H1 (cell line): Measurements from ENCODE around the gene TCAIM. TPM values are rescaled to one million over a fixed set of nuclear protein-coding genes. Genes with fewer than 3 reads are reported as not detected.
A peak's percentile ranks its signal among the peaks of the same experiment; 100 is the strongest.

Experiments used
- CTCF ChIA-PET: fragments of 300-600 bp; sonication (Branson Sonifier 250); formaldehyde crosslinking; loops from one replicate; lab custom pipeline; 2021; ENCODE audit not compliant: partially characterized antibody; lab: Charles Lee
- POLR2A ChIA-PET: fragments of 300-600 bp; sonication (Branson Sonifier 250); formaldehyde crosslinking; loops from one replicate; lab custom pipeline; 2021; ENCODE audit warnings: inconsistent platforms; ENCODE audit not compliant: partially characterized antibody; lab: Charles Lee
- DNase-seq, 2 experiments: peaks; one replicate each; pipeline versions ENCODE4 v3.0.0 to v3.0.0-alpha.2; 2010 to 2022; ENCODE audit warnings: low spot score in 2 of 2, low read depth in 1 of 2, mixed read lengths in 1 of 2
- FAIRE-seq: peaks from 2 replicates; lab custom pipeline; 2011; peaks lifted over from hg19 to GRCh38; lab: Jason Lieb, UNC
- H2AFZ ChIP-seq: 2 replicates; pipeline ENCODE4 v1.8.1; 2012; ENCODE audit warnings: low read length, inconsistent platforms
- H2AK5ac ChIP-seq: 2 replicates; pipeline ENCODE4 v1.6.1; 2013; ENCODE audit warnings: low read depth, low read length
- H2BK120ac ChIP-seq: replicated peaks from 2 replicates; pipeline ENCODE3; 2013; ENCODE audit warnings: low read depth, low read length, inconsistent platforms
- H2BK12ac ChIP-seq: 2 replicates; pipeline ENCODE4 v1.6.1; 2013; ENCODE audit warnings: low read depth, low read length
- H2BK15ac ChIP-seq: 2 replicates; pipeline ENCODE4 v1.6.1; 2013; ENCODE audit warnings: low read length
- H2BK20ac ChIP-seq: 2 replicates; pipeline ENCODE4 v1.6.1; 2013; ENCODE audit warnings: low read length
- H2BK5ac ChIP-seq: 2 replicates; pipeline ENCODE4 v1.6.1; 2013; ENCODE audit warnings: low read depth, low read length
- H3K14ac ChIP-seq: 2 replicates; pipeline ENCODE4 v1.6.1; 2013; ENCODE audit warnings: inconsistent platforms; ENCODE audit not compliant: insufficient read length
- H3K18ac ChIP-seq: 2 replicates; pipeline ENCODE4 v1.6.1; 2013; ENCODE audit warnings: low read length; ENCODE audit errors: extremely low read depth
- H3K23ac ChIP-seq: 2 replicates; pipeline ENCODE4 v1.6.1; 2013; ENCODE audit warnings: inconsistent platforms; ENCODE audit not compliant: insufficient read length
- H3K23me2 ChIP-seq: 2 replicates; pipeline ENCODE4 v1.6.1; 2013; ENCODE audit warnings: low read depth, low read length
- H3K27ac ChIP-seq: 2 replicates; pipeline ENCODE4 v1.6.1; 2011; ENCODE audit warnings: low read depth, low read length, inconsistent platforms
- H3K27me3 ChIP-seq, 4 experiments: replicated peaks in 1 of 4; 1 replicate in 1 of 4; 2 replicates in 3 of 4; pipeline versions ENCODE4 v1.6.1 to v1.8.1; 2011 to 2013; ENCODE audit warnings: low read length in 3 of 4, mild to moderate bottlenecking in 3 of 4, inconsistent platforms in 2 of 4, mixed read lengths in 2 of 4, moderate library complexity in 1 of 4; ENCODE audit not compliant: control insufficient read depth in 3 of 4, insufficient read depth in 3 of 4; ENCODE audit errors: extremely low read depth in 1 of 4
- H3K36me3 ChIP-seq, 4 experiments: 2 replicates each; pipeline versions ENCODE4 v1.6.1 to v1.8.1; 2011 to 2013; ENCODE audit warnings: mild to moderate bottlenecking in 4 of 4, low read length in 3 of 4, moderate library complexity in 2 of 4, control low read depth in 1 of 4, inconsistent platforms in 1 of 4; ENCODE audit not compliant: insufficient read depth in 4 of 4, control insufficient read depth in 2 of 4
- H3K4ac ChIP-seq: replicated peaks from 2 replicates; pipeline ENCODE3; 2013; ENCODE audit warnings: low read length, low read depth, mixed read lengths, inconsistent platforms; ENCODE audit not compliant: insufficient read length
- H3K4me1 ChIP-seq, 4 experiments: replicated peaks in 1 of 4; 1 replicate in 1 of 4; 2 replicates in 3 of 4; pipeline versions ENCODE4 v1.6.1 to v1.8.1; 2011 to 2013; ENCODE audit warnings: low read length in 3 of 4, inconsistent platforms in 2 of 4, mixed read lengths in 1 of 4; ENCODE audit not compliant: insufficient read depth in 4 of 4, control insufficient read depth in 3 of 4
- H3K4me2 ChIP-seq, 2 experiments: 2 replicates each; pipeline versions ENCODE4 v1.6.1 to v1.8.1; 2011 to 2013; ENCODE audit warnings: low read depth in 2 of 2, low read length in 2 of 2, control low read depth in 1 of 2, inconsistent platforms in 1 of 2, mild to moderate bottlenecking in 1 of 2; ENCODE audit not compliant: insufficient read depth in 1 of 2
- H3K4me3 ChIP-seq, 4 experiments: fragments of 200-600, 300-600 bp in 1 of 4; sonication (generic), shearing (Covaris generic), sonication (Bioruptor Twin) in 1 of 4; 2 replicates each; pipeline versions ENCODE4 v1.5.1 to v1.8.1; 2011 to 2016; ENCODE audit warnings: low read length in 4 of 4, low read depth in 3 of 4, control low read depth in 2 of 4, inconsistent platforms in 2 of 4, mild to moderate bottlenecking in 2 of 4, mixed read lengths in 1 of 4, moderate library complexity in 1 of 4; ENCODE audit not compliant: insufficient read depth in 2 of 4; ENCODE audit errors: extremely low read depth in 1 of 4
- H3K56ac ChIP-seq: replicated peaks from 2 replicates; pipeline ENCODE3; 2013; ENCODE audit warnings: low read depth, mild to moderate bottlenecking, mixed read lengths, low read length, inconsistent platforms; ENCODE audit not compliant: insufficient read length
- H3K79me1 ChIP-seq: 2 replicates; pipeline ENCODE4 v1.6.1; 2013; ENCODE audit warnings: low read depth, low read length, control low read depth
- H3K79me2 ChIP-seq, 2 experiments: 2 replicates each; pipeline versions ENCODE4 v1.6.1 to v1.8.1; 2012 to 2013; ENCODE audit warnings: low read length in 2 of 2, mild to moderate bottlenecking in 2 of 2, inconsistent platforms in 1 of 2; ENCODE audit not compliant: insufficient read depth in 2 of 2, control insufficient read depth in 1 of 2
- H3K9ac ChIP-seq, 4 experiments: replicated peaks in 1 of 4; 1 replicate in 1 of 4; 2 replicates in 3 of 4; pipeline versions ENCODE4 v1.6.1 to v1.8.1; 2011 to 2013; ENCODE audit warnings: low read depth in 3 of 4, low read length in 3 of 4, control low read depth in 2 of 4, mild to moderate bottlenecking in 2 of 4, moderate library complexity in 2 of 4, inconsistent platforms in 1 of 4; ENCODE audit errors: extremely low read depth in 1 of 4
- H3K9me3 ChIP-seq, 2 experiments: 2 replicates each; pipeline versions ENCODE4 v1.6.1 to v1.8.1; 2012 to 2013; ENCODE audit warnings: mild to moderate bottlenecking in 2 of 2, moderate library complexity in 2 of 2, control low read depth in 1 of 2, inconsistent platforms in 1 of 2, low read depth in 1 of 2, low read length in 1 of 2, mixed read lengths in 1 of 2; ENCODE audit not compliant: insufficient read depth in 2 of 2
- H4K20me1 ChIP-seq, 2 experiments: replicated peaks in 1 of 2; 2 replicates each; pipeline versions ENCODE3 to v1.8.1; 2011 to 2013; ENCODE audit warnings: inconsistent platforms in 2 of 2, low read length in 2 of 2, mild to moderate bottlenecking in 1 of 2; ENCODE audit not compliant: insufficient read depth in 2 of 2, control insufficient read depth in 1 of 2
- H4K5ac ChIP-seq: 2 replicates; pipeline ENCODE4 v1.6.1; 2013; ENCODE audit warnings: low read length, low read depth, mixed read lengths, inconsistent platforms; ENCODE audit not compliant: insufficient read length
- H4K8ac ChIP-seq: 2 replicates; pipeline ENCODE4 v1.8.0; 2013; ENCODE audit warnings: mild to moderate bottlenecking, moderate library complexity, low read length, inconsistent platforms; ENCODE audit not compliant: insufficient read depth; ENCODE audit errors: extremely low read depth
- H4K91ac ChIP-seq: replicated peaks from 2 replicates; pipeline ENCODE3; 2013; ENCODE audit warnings: low read length, mixed read lengths, inconsistent platforms; ENCODE audit not compliant: insufficient read length
- CBX5 ChIP-seq: fragments of 300-800, 300-1000 bp; sonication (generic); IDR thresholded peaks from 2 replicates; pipeline ENCODE4 v1.7.1; 2016; ENCODE audit warnings: antibody characterized with exemption, low read length, low read depth
- CHD2 ChIP-seq: IDR thresholded peaks from 2 replicates; pipeline ENCODE4 v1.6.1; 2012; ENCODE audit warnings: low read length, improper control_type of control experiment
- GABPA ChIP-seq: IDR thresholded peaks from 2 replicates; pipeline ENCODE4 v1.6.1; 2011; ENCODE audit warnings: mild to moderate bottlenecking, low read length, moderate library complexity, borderline replicate concordance; ENCODE audit not compliant: insufficient read depth
- NANOG ChIP-seq: IDR thresholded peaks from 2 replicates; pipeline ENCODE4 v1.6.1; 2011; ENCODE audit warnings: low read length, low read depth, mild to moderate bottlenecking, inconsistent platforms; ENCODE audit not compliant: insufficient read depth, poor library complexity, severe bottlenecking
- TAF1 ChIP-seq: IDR thresholded peaks from 2 replicates; pipeline ENCODE4 v1.6.1; 2011; ENCODE audit warnings: mild to moderate bottlenecking, low read depth, low read length
- TEAD4 ChIP-seq: IDR thresholded peaks from 2 replicates; pipeline ENCODE4 v1.6.1; 2012; ENCODE audit warnings: low read depth, low read length, inconsistent platforms, mixed read lengths
- ZNF274 ChIP-seq: IDR thresholded peaks from 2 replicates; pipeline ENCODE4 v1.7.0; 2012; ENCODE audit warnings: low read length, borderline replicate concordance; ENCODE audit errors: extremely low read depth
- WGBS, 2 experiments: shearing (Covaris generic) in 1 of 2; methylation state at CpG; one replicate each; pipeline versions ENCODE4 v1.1.6 to v1.1.7; 2013 to 2015; ENCODE audit warnings: low lambda C conversion rate in 2 of 2, mixed read lengths in 2 of 2, inconsistent platforms in 1 of 2, low coverage in 1 of 2, missing lambda C conversion rate in 1 of 2; ENCODE audit not compliant: insufficient replicate concordance in 2 of 2, insufficient coverage in 1 of 2, insufficient read length in 1 of 2; ENCODE audit errors: extremely low coverage in 1 of 2, missing lambda C conversion rate in 1 of 2; 5-methylcytosine and 5-hydroxymethylcytosine counted together
- polyA plus RNA-seq, 7 experiments: library from polyadenylated mRNA; depleted of rRNA in 3 of 7; stranded (reverse) in 5 of 7; unstranded in 2 of 7; fragments of >200 nt in 5 of 7; fragments of 200-250 nt in 2 of 7; gene quantifications; 1 replicate in 5 of 7; 2 replicates in 1 of 7; 4 replicates in 1 of 7; pipeline versions ENCODE4 v1.2.1 to v1.2.3, GENCODE V29; 2011 to 2013; ENCODE audit warnings: missing spikeins in 2 of 7, mixed read lengths in 2 of 7
- total RNA-seq: library from RNA; stranded (reverse); fragmentation: NEBNext Ultra II Directional; extraction: Animal tissue kit (Norgen Biotek cat#: 25700); gene quantifications from 2 replicates; pipeline ENCODE4 v1.2.1, GENCODE V29; 2021
- TF ChIP-seq, protein P1 (sequence below), 3 experiments: IDR thresholded peaks; 1 replicate in 2 of 3; 2 replicates in 1 of 3; pipeline versions ENCODE4 v1.5.1 to v1.6.1; 2011; ENCODE audit warnings: low read length in 3 of 3, mild to moderate bottlenecking in 3 of 3, inconsistent platforms in 2 of 3, low read depth in 1 of 3, moderate library complexity in 1 of 3; ENCODE audit not compliant: insufficient read depth in 1 of 3; ENCODE audit errors: control extremely low read depth in 1 of 3
- TF ChIP-seq, protein P2 (sequence below): IDR thresholded peaks from 2 replicates; pipeline ENCODE4 v1.6.1; 2012; ENCODE audit warnings: inconsistent platforms

Gene TCAIM
- total and polyA plus RNA-seq, 2 of the 8 experiments (the other 6 are each of a cell fraction or from before 2014, with no cell fraction given) = 6.9 to 22.1 TPM

DNA sequence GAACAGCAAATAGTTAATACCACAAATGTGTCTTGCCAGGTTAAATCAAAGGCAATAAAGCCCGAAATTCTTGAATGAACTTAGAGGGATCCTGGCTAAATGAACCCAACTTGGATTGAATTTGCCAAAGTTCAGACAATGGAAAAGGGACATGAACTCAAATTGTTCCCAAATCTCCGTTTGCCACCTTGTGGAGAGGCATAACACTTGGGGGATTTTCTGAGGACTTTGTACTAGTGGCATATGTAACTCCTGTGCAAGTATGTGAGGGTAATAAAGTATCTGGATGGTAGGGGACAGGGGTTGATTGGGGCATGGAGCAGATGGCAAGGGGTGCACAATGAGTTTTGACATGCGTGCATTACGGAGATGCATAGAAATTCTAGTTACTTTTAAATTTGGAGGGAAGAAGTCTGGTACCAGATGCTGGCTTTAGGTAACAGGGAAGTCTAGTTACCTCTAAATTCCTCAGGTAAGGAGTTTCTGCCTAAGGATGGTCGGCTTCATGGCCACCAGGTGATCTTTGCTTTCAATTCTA, 1.2 kb upstream of the TCAIM start:
- DNase-seq (no peak), FAIRE-seq (no peak)
- H3K23ac ChIP-seq = no peak overlapping the region
- H3K18ac ChIP-seq = no peak overlapping the region; the same call in 1 of the 2 replicates
- peak overlapping the region; percentile 3; the same call in 1 of the 2 replicates for H2BK5ac ChIP-seq
- H3K79me2 ChIP-seq = peaks cover 0 to 28% of the 10 kb centered on the region in 2 experiments; a peak in 3 of 4 replicates
- H2BK12ac ChIP-seq = no peak overlapping the region
- peak overlapping the region; percentile 95 for H3K27ac ChIP-seq
- no peaks in the 10 kb centered on the region for H3K23me2 ChIP-seq
- no peaks in the 10 kb centered on the region for H4K20me1 ChIP-seq
- H3K4me1 ChIP-seq = peaks cover 0 to 6% (median 3%) of the 10 kb centered on the region in 4 experiments; a peak in 4 of 7 replicates
- no peaks in the 10 kb centered on the region for H3K79me1 ChIP-seq
- POLR2A ChIA-PET = interaction anchor here (0.6 to 2.0 kb wide), 6 partner anchors 18 to 174 kb away, joined by 3 to 7 read pairs (median 4); no protein-coding TSS in a partner anchor
- H4K5ac ChIP-seq = no peak overlapping the region
- H3K27me3 ChIP-seq = no peaks in the 10 kb centered on the region
- WGBS, 2 experiments = 41% methylated on average over 5 of the region's 5 CpGs; no CpG with 5 or more reads in 1 of the 2 experiments
- H2BK120ac ChIP-seq = no peak overlapping the region
- peak overlapping the region; percentile 58 to 80 (median 71) for H3K4me3 ChIP-seq
- H4K91ac ChIP-seq = no peak overlapping the region
- H2AK5ac ChIP-seq = no peak overlapping the region
- H3K9ac ChIP-seq = no peak overlapping the region; a peak in 1 of 7 replicates
- peaks cover 0 to 3% (median 0%) of the 10 kb centered on the region in 4 experiments; a peak in 1 of 8 replicates for H3K36me3 ChIP-seq
- no peak overlapping the region for H2BK15ac ChIP-seq
- no peak overlapping the region for H3K56ac ChIP-seq
- CTCF ChIA-PET = interaction anchor here (1.0 to 5.5 kb wide), 4 partner anchors 13 to 97 kb away, joined by 3 to 20 read pairs (median 4); no protein-coding TSS in a partner anchor
- 0 out of 2 replicates have a peak overlapping the region, but pooled peaks have one; percentile 55 for H2BK20ac ChIP-seq
- peak overlapping the region; percentile 70 for H3K4me2 ChIP-seq
- no peak overlapping the region for H2AFZ ChIP-seq
- H4K8ac ChIP-seq = no peak overlapping the region
- no peak overlapping the region for H3K4ac ChIP-seq
- H3K9me3 ChIP-seq = no peaks in the 10 kb centered on the region
- no peak overlapping the region for H3K14ac ChIP-seq
- TF ChIP-seq, protein P1, sequence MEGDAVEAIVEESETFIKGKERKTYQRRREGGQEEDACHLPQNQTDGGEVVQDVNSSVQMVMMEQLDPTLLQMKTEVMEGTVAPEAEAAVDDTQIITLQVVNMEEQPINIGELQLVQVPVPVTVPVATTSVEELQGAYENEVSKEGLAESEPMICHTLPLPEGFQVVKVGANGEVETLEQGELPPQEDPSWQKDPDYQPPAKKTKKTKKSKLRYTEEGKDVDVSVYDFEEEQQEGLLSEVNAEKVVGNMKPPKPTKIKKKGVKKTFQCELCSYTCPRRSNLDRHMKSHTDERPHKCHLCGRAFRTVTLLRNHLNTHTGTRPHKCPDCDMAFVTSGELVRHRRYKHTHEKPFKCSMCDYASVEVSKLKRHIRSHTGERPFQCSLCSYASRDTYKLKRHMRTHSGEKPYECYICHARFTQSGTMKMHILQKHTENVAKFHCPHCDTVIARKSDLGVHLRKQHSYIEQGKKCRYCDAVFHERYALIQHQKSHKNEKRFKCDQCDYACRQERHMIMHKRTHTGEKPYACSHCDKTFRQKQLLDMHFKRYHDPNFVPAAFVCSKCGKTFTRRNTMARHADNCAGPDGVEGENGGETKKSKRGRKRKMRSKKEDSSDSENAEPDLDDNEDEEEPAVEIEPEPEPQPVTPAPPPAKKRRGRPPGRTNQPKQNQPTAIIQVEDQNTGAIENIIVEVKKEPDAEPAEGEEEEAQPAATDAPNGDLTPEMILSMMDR (IDR thresholded peaks at IDR 0.05; ENCODE audit: control extremely low read depth in 1 of 3, insufficient read depth in 1 of 3, low read depth in 1 of 3, low read length in 3 of 3) = peak in 2 of 3 experiments; percentile 2 to 23; a peak in 1 of 4 replicates
- TF ChIP-seq CHD2 (no peak), GABPA (no peak), CBX5 (no peak), TAF1 (no peak), NANOG (no peak), TEAD4 (no peak), ZNF274 (no peak)
- TF ChIP-seq, protein P2, sequence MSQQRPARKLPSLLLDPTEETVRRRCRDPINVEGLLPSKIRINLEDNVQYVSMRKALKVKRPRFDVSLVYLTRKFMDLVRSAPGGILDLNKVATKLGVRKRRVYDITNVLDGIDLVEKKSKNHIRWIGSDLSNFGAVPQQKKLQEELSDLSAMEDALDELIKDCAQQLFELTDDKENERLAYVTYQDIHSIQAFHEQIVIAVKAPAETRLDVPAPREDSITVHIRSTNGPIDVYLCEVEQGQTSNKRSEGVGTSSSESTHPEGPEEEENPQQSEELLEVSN = no peak
